Stimulated activated CD8-positive, alpha-beta memory T cell treated with anti-CD3 and anti-CD28 coated beads, Interleukin-12 subunit alpha, Interleukin-12 subunit beta, amount 100 ng/mL, for 24 hours (primary cell): ENCODE results near the gene CDH3.

ENCODE experiments used
- DNase-seq: peaks from one replicate; pipeline ENCODE4 v3.0.0-alpha.2; 2020; ENCODE audit errors: extremely low read depth

The CDH3 gene

GRCh38 chr16:68651136-68651535 is 6.0 kb downstream of the CDH3 start:
- no peak for DNase-seq

- no peak for DNase-seq
Measured at GRCh38 chr16:68652659-68653058, 7.5 kb downstream of the CDH3 start.

- no peak for DNase-seq
Measured at GRCh38 chr16:68655806-68656205, 10.7 kb downstream of the CDH3 start.

GRCh38 chr16:68656751-68657150 is 11.6 kb downstream of the CDH3 start:
- DNase-seq, result no peak

- no peak for DNase-seq
Measured at GRCh38 chr16:68658341-68658973, 13.3 kb downstream of the CDH3 start.

GRCh38 chr16:68658974-68659360 is 13.9 kb downstream of the CDH3 start:
- DNase-seq, result no peak

- no peak for DNase-seq
Measured at GRCh38 chr16:68659412-68660358, 14.6 kb downstream of the CDH3 start.

DNA sequence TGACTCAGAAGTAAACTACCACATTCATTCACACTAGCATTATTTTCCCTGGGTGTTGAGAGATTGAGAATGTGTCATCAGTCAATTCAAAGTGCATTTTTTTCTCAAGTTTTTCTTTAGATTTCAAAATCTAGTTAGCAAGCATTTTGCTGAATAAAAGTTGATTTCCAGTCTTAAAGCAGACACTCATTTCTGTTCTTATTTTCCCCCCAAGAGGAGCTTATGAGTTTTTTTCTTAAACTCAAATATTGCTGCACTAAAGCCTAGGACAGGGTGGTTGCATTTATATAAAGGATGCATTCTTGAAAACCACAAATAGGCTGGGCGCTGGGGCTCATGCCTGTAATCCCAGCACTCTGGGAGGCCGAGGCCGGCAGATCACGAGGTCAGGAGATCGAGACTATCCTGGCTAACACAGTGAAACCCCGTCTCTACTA is 15.3 kb downstream of the CDH3 start:
- DNase-seq, result no peak

DNA sequence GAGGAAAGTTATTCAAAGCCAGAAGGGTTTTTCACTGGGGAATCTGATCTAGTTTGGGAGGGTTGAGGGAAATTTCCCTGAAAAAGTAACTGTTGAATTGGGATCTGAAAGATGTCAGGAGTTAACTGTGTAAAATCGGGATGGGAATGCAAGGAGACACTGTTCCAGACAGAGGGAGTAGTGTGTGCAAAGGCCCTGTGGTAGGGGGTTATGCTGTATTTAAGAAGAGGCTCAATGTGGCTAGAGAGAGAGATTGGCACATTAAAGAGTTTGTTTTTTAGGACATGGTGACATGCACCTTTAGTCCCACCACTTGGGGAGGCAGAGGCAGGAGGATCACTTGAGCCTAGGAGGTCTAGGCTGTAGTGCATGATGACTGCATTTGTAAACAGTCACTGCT is 16.9 kb downstream of the CDH3 start:
- no peak for DNase-seq

- no peak for DNase-seq
Measured at GRCh38 chr16:68664297-68664696, 19.2 kb downstream of the CDH3 start.

- no peak for DNase-seq
Measured at GRCh38 chr16:68665501-68665900, 20.4 kb downstream of the CDH3 start.

DNA sequence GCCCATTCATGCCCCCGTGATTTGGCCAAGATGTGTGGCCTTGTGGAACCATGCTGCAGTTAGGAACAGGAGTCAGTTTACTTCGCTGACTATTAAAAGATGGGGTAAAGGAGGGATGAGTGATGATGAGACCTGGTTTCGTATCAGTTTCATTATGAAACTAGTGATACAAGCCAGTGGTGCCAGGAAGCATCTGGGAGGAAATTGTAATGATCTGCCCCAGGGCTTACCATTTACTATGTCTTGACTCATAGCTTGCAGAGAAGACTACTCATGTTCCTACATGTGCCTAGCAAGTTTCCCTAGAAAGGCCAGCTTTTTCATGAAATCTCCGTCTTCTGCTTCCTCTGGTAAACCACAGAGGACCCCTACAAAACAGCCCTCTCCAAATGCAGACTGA is 23.2 kb downstream of the CDH3 start:
- no peak for DNase-seq

GRCh38 chr16:68676113-68676860 is 31.2 kb downstream of the CDH3 start:
- DNase-seq, result no peak

- DNase-seq, result no peak
Measured at GRCh38 chr16:68681038-68681437, 35.9 kb downstream of the CDH3 start.

GRCh38 chr16:68685685-68686478 is 40.8 kb downstream of the CDH3 start:
- DNase-seq, result no peak

- DNase-seq, result no peak
Measured at GRCh38 chr16:68686905-68687304, 41.8 kb downstream of the CDH3 start.

GRCh38 chr16:68689921-68690320 is 44.8 kb downstream of the CDH3 start:
- no peak for DNase-seq

DNA sequence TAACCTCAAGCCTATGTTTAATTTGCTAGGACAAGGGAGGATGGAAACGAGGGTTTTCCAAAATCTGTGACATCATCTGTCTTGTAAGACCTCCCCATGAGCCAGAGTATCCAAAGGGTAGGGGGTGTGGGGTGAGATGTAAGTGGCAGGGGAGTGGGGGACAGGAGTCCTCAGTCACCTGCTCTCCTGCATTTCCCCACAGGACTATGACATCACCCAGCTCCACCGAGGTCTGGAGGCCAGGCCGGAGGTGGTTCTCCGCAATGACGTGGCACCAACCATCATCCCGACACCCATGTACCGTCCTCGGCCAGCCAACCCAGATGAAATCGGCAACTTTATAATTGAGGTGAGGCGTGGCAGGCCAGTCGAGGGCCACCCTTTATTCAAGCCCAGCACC is 50.5 kb downstream of the CDH3 start:
- no peak for DNase-seq

DNA sequence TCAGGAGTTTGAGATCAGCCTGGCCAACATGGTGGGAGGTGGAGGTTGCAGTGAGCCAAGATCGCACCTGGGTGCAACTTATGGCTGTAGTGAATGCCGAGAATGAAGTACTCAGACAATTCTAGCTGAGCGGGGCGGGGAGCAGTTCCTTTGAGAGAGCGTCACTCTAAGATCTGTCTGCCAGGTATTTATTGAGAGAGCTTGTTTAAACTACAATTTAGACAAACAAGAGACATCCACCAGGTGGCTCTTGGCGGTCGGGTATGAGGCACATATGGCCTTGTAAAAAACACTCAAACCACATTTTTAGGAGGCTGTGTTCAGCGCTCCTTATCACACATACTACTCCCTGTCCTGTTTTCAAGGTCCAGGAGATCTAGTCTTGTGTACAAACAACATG is 51.4 kb downstream of the CDH3 start:
- no peak for DNase-seq

- DNase-seq, result no peak
Measured at GRCh38 chr16:68698091-68698490, 53.0 kb downstream of the CDH3 start.

DNA sequence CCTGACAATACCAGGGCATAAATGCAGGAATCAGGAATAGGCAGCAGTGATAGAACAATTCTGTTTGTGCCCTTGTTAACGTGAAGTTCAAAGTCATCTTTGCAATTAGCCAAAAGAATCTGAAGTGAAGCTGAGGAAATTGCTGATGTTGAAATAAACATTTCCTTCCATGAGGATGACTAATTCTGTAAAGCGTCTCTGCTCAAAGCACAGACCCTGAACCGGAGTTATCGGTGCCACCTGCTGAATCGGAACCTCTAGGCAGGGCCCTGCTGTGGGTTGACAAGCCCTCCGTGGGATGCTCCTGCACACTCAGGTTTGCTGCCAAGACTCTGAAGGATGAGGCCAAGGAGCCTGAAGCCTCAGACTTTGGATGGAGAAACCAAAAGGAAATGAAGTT is 55.0 kb downstream of the CDH3 start:
- DNase-seq, result no peak

DNA sequence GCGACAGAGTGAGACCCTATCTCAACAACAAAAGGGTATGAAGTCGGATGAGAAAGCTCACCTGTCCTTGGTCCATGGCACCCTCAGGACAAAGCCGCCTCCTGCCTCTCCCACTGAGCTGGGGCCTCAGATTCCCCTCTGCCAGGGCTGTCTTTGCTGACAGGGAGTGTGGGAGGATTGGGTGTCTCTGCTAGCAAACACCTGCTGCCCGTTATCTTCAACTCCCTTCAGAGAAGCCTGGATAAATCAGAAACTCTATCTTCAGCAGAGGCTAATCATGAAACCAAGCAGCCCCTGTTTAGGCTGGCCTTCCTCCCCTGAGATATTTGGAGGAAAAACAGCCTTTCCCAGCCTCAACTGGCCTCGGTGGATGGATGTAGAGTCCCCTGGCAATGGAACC is 55.7 kb downstream of the CDH3 start:
- DNase-seq, result no peak
